MCF 10A (cell line): ENCODE measurements around the gene CLEC4F. TPM values are rescaled to one million over a fixed set of nuclear protein-coding genes. Genes with fewer than 3 reads are reported as not detected.

ENCODE experiments used
- total RNA-seq: library from RNA; stranded (reverse); gene quantifications from 2 replicates; pipeline ENCODE4 v1.2.3, GENCODE V29; 2022

Gene CLEC4F
- total RNA-seq, 1 experiment from 2014 or later = not detected

Other genes starting within 250 kb of the CLEC4F start
- gene ADD2, start 52.4 kb downstream of the CLEC4F start, total RNA-seq = 0.23 and 0.34 TPM in 2 replicates
- gene FIGLA, start 30.0 kb downstream of the CLEC4F start, total RNA-seq = not detected in 2 replicates
- gene CD207, start 15.2 kb upstream of the CLEC4F start, total RNA-seq = not detected in 2 replicates
- gene VAX2, start 80.0 kb upstream of the CLEC4F start, total RNA-seq = not detected in 2 replicates
- gene ATP6V1B1, start 115.3 kb upstream of the CLEC4F start, total RNA-seq = not detected in 2 replicates
- gene ANKRD53, start 158.0 kb upstream of the CLEC4F start, total RNA-seq = not detected in 2 replicates
- gene TEX261, start 174.3 kb upstream of the CLEC4F start, total RNA-seq = 52.3 and 63.2 TPM in 2 replicates
- gene NAGK, start 248.0 kb upstream of the CLEC4F start, total RNA-seq = 30.9 and 45.7 TPM in 2 replicates